HG03097 (cell line): Measurements from ENCODE around the gene TMX3.

ENCODE experiments used
- ATAC-seq: cut with Tn5 transposase; IDR thresholded peaks from one replicate; pipeline ENCODE4 v1.9.1; 2021; ENCODE audit not compliant: unreplicated experiment, low FRiP score

Gene TMX3

GRCh38 chr18:68714712-68715496, at the start of gene TMX3:
TMX3 (minus strand) TSS chr18:68715108; CDS start chr18:68714981, 127 bp downstream.
- ATAC-seq, result peak; percentile 97

DNA sequence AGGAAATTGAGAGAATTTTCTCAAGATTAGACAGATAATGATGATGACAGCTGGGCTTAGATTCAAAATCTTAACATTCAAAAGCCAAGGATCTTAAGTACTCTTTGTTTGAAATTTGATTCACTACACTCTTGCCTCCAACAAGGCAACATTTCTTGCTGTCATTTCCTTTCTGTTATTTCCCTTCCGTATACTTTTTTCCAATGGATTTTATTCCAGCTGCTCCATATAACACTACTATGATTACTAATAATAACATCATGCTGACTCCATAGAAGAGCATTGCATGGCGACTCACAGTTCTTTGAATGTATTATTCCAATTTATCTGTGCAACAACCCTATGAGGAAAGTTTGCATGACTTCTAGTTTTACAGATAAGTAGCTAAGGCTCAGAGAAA, 49.1 kb upstream of the TMX3 start:
- no peak for ATAC-seq

DNA sequence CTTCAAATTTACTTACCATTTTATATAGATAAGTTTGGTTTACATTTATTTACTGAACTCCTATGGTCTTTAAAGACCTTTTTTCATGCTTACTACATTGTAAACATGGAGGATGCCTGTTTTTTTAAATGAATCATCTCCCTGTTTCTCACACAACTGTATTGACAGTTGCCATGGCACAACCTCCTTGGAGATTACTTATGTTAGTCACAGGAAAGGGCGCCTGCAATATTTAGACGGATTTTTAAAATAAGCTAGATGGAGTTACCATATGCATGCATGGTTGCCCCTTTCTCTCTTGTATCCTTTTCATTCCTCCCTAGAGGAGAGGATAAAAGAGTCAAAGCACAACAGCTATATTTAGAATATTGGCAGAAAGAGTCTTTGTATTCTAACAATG, 48.2 kb upstream of the TMX3 start:
- no peak for ATAC-seq

DNA sequence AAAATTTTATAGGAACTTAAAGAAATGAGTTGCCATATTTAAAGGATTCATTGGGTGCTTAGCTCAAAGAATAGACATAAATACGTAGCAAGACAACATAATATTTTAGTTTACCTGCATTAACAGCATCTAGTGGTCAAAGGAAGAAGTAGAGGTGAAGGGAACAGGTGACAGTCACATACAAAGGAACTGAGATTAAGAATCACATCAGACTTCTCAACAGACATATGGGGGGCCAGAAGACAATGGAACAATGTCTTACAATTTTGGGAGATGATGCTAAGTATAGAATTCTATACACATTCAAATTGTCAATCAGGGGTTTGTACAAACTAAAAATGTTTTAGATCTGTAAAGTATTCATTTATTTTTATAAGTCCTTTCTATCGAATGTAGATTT, 44.4 kb upstream of the TMX3 start:
- no peak for ATAC-seq

- ATAC-seq, result no peak
Measured at GRCh38 chr18:68757126-68757525, 42.2 kb upstream of the TMX3 start.

DNA sequence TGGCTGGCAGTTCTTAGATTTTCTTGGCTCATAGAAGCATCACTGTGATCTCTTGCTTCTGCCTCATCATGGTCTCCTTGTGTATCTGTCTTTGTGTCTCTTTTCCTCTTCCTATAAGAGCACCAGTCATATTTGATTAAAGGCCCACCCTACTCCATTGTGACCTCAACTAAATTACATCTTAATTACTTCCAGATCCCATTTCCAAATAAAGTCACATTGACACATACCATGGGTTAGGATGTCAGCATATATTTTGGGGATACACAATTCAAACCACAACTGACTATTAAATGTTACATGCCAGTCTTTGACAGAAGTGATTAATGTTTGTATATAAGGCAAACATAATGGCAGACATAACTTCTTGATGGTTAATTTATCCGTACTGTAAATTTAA, 27.3 kb upstream of the TMX3 start:
- no peak for ATAC-seq

DNA sequence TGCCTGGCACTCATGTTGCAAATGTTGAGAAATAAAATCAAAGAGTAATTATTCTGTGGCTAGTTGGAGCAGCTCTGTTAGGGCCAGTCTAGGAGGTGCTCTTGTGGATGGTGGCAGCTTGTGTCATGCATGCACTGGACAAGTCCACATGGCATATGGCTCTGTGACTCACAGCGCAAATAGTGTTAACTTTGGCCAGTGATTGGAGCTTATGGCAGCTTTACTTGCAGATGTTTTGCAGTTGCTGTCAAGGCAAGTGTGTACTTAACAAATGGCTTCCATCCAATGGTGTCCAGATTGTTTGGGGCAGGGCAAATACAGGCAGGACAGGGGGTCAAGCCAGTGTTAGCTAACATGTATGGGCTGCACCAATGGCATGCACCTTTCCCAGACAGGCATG, 26.1 kb upstream of the TMX3 start:
- ATAC-seq, result no peak

GRCh38 chr18:68739462-68739861, 24.6 kb upstream of the TMX3 start:
- no peak for ATAC-seq

GRCh38 chr18:68738564-68738963, 23.7 kb upstream of the TMX3 start:
- ATAC-seq, result no peak

GRCh38 chr18:68735483-68736343, 20.8 kb upstream of the TMX3 start:
- peak; percentile 74 for ATAC-seq

DNA sequence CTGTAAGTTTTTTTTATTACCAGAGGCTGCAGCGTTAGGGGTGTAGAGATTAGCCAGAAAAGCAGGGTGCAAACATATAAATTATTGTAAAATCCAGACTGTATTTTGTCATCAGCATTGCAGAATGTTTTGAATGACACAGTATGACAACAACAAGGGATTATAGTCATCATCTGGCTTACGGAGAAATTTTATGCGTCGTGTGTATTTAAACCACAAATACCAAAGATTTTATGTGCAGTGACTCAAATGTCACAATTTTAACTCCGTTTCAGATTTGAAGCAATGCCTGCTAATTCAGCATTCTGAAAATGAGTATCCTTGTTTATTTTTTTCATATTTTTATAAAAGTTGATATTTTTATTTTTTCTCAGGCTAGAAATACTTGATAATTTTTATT, 19.4 kb upstream of the TMX3 start:
- no peak for ATAC-seq

- no peak for ATAC-seq
Measured at GRCh38 chr18:68733707-68734106, 18.8 kb upstream of the TMX3 start.

DNA sequence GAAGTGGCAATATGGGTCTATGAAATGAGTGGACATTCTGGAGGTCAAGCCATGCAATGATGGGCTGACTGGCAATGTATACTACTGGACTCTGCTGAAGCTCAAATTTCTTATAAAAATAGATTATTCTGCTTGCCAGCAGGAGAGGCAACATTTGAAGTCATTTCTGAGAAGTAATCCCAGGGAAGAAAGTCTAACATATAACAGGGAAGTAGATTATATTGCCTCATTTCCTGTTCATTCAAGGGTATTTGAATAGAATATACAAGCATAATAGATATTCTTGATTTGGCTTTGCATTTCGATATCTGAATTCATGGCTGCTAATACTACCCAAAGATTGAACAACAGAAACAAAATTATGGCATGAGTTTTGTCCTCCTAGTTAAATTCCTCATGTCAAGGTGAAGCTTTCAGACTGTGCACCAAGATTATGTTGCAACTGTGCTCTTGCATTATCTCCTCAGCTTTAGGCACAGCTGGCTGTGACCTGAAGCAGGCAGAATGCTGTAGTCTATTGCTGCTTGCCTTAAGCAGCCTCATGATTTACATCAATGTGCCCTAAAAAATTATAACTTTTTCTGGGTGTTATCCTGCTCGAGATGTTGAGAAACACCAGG, 13.3 kb upstream of the TMX3 start:
- no peak for ATAC-seq

- no peak for ATAC-seq
Measured at GRCh38 chr18:68727506-68727905, 12.6 kb upstream of the TMX3 start.

DNA sequence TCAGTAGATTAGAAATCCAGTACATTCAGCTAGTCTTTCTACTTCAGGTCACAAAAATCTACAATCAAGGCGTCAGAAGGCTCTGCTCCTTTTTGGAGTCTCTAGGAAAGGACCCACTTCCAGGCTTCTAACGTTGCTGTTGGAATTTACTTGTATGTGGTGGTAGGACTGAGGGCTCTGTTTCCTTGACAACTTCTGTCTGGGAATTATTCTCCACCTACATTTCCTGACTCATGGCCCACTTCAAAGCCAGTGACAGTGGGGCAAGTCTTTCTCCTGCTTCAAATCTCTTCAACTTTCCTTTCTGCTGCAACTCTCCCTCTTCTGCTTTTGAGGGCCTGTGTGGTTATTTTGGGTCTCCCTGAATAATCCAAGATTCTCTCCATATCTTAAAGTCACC, 10.4 kb upstream of the TMX3 start:
- no peak for ATAC-seq

- no peak for ATAC-seq
Measured at GRCh38 chr18:68724021-68724420, 9.1 kb upstream of the TMX3 start.

DNA sequence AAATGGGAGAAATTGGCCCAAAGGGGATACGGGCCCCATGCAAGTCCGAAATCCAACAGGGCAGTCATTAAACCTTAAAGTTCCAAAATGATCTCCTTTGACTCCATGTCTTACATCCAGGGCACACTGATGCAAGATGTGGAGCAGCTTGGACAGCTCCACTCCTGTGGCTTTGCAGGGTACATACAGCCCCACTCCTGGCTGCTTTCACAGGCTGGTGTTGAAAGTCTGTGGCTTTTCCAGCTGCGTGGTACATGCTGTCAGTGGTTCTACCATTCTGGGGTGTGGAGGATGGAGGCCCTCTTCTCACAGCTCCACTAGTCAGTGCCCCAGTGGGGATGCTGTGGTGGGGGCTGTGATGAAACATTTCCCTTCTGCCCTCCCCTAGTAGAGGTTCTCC, 8.6 kb upstream of the TMX3 start:
- no peak for ATAC-seq

DNA sequence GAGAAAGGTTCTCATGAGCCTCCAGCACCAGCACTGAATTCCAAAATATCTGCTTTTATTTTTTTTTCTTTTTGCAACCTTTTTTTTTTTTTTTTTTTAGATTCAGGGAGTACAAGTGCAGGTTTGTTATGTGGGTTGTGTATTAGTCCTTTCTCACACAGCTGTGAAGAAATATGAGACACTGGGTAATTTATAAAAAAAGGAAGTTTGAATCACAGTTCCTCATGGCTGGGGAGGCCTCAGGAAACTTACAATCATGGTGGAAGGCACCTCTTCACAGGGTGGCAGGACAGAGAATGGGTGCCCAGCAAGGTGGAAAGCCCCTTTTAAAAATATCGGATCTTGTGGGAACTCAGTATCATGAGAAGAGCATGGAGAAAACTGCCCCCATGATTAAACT, 7.9 kb upstream of the TMX3 start:
- ATAC-seq, result no peak

GRCh38 chr18:68721681-68722583, 7.0 kb upstream of the TMX3 start:
- peak; percentile 87 for ATAC-seq

- peak; percentile 3 for ATAC-seq
Measured at GRCh38 chr18:68714366-68714711, 569 bp downstream of the TMX3 start.

- ATAC-seq, result no peak
Measured at GRCh38 chr18:68713796-68714195, 1.1 kb downstream of the TMX3 start.
